ENCODE data around the gene DNAH1. TPM values are rescaled to one million over a fixed set of nuclear protein-coding genes. Genes with fewer than 3 reads are reported as not detected.
A peak's percentile ranks its signal among the peaks of the same experiment; 100 is the strongest.
"Not testable (repeated sequence)": the region's sequence is repeated elsewhere in the genome, so short reads cannot be mapped to it uniquely, and the experiment has no call there.

Gene DNAH1
- total RNA-seq = 8.0 and 8.7 TPM in 2 replicates

DNA sequence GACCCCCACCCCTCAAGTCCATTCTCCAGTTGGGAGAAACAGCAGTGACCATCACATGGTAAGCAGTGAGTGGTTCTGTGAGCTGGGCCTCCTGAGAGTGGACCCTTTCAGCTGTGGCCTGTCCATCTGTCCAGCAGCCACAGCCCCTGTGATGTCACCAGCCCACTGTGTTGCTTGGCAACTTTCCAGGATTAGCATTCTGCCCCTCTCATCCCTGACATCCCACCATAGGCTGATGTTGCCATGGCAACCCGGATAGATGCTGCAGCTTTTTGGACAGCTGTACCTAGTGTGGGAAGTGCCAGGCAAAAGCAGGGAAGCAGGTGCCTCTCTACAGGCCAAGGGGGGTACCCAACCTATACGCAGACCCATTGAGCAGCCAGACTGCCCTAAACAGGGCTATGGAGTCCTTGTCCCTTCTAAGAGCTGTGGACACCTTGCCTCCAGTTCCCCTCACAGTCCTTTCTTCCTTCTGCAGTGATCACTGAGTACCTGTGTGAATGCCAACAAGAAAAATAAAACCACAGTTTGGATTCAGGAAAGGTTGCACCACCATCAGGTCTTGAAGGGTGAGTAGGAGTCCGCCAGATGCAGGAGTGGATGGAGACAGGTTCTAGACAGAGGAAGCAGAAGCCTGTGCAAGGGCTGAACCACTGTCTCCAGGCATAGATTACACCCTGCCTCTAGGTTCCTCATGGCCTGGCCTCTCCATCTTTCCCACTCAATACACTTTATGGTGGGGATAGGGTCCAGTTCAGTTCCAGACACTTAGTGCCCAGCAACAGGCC is at the start of gene DNAH1:
TSS of gene DNAH1 (plus strand) at position 343 of the 788 bp plus-strand sequence. CDS start 6,124 bp downstream, outside the sequence.
- H3K4me1 ChIP-seq (ENCODE audit: insufficient read depth, low read length) = peaks cover 21% of the 10 kb centered on the region
- no peak for TF ChIP-seq CTCF (IDR thresholded peaks at IDR 0.05; ENCODE audit: extremely low read depth, low read depth, low read length)
- no peaks in the 10 kb centered on the region for H3K9me3 ChIP-seq (ENCODE audit: low read depth, low read length)
- H3K79me2 ChIP-seq (ENCODE audit: insufficient read depth, low read length) = no peaks in the 10 kb centered on the region
- H4K20me1 ChIP-seq (ENCODE audit: insufficient read depth, low read length) = no peaks in the 10 kb centered on the region
- peak; percentile 81 for DNase-seq (ENCODE audit: insufficient read length, low spot score, missing footprints)
- H3K36me3 ChIP-seq (ENCODE audit: insufficient read depth, low read length) = no peaks in the 10 kb centered on the region
- H3K4me3 ChIP-seq (ENCODE audit: insufficient read depth, low read length) = peak within 1 kb of the TSS; percentile 68
- H3K27me3 ChIP-seq (ENCODE audit: insufficient read depth, low read length) = peaks cover 9% of the 10 kb centered on the region
- H3K27ac ChIP-seq (ENCODE audit: low read depth, low read length) = no peak within 1 kb of the TSS
- H3K4me2 ChIP-seq (ENCODE audit: insufficient read depth, low read length) = peak within 1 kb of the TSS; percentile 94
- no peak within 1 kb of the TSS for H2AFZ ChIP-seq (ENCODE audit: low read length)

DNA sequence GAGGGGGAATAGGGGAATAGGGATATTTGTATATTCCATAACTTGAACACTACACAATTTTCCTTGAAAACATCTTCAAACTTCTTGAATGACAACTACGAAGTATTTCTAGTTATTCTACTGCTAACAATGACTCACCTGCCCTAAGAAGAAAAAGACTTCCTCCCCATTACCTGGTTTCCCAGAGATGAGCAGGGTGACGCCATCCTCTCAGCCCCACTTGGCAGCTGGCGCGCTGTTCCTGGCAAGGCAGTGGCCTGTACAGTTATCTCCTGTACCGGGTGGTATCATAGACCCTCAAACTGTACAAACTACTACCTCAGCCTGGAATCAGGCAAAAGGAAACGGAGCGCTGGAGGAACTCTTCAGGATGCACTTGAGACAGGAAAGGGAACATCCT is 48.1 kb upstream of the DNAH1 start:
- TF ChIP-seq CTCF (IDR thresholded peaks at IDR 0.05; ENCODE audit: extremely low read depth, low read depth, low read length) = no peak
- no peak overlapping the region for H3K4me2 ChIP-seq (ENCODE audit: insufficient read depth, low read length)
- H3K4me1 ChIP-seq (ENCODE audit: insufficient read depth, low read length) = peaks cover 8% of the 10 kb centered on the region
- H3K27me3 ChIP-seq (ENCODE audit: insufficient read depth, low read length) = no peaks in the 10 kb centered on the region
- no peak overlapping the region for H3K4me3 ChIP-seq (ENCODE audit: insufficient read depth, low read length)
- H3K36me3 ChIP-seq (ENCODE audit: insufficient read depth, low read length) = peaks cover 72% of the 10 kb centered on the region
- H3K79me2 ChIP-seq (ENCODE audit: insufficient read depth, low read length) = peaks cover 94% of the 10 kb centered on the region
- no peak for DNase-seq (ENCODE audit: insufficient read length, low spot score, missing footprints)
- no peak overlapping the region for H3K27ac ChIP-seq (ENCODE audit: low read depth, low read length)
- no peak overlapping the region for H2AFZ ChIP-seq (ENCODE audit: low read length)
- no peaks in the 10 kb centered on the region for H3K9me3 ChIP-seq (ENCODE audit: low read depth, low read length)
- peaks cover 60% of the 10 kb centered on the region for H4K20me1 ChIP-seq (ENCODE audit: insufficient read depth, low read length)

GRCh38 chr3:52269776-52270175 is 46.3 kb upstream of the DNAH1 start:
- H3K36me3 ChIP-seq (ENCODE audit: insufficient read depth, low read length) = peaks cover 54% of the 10 kb centered on the region
- TF ChIP-seq CTCF (IDR thresholded peaks at IDR 0.05; ENCODE audit: extremely low read depth, low read depth, low read length) = no peak
- H4K20me1 ChIP-seq (ENCODE audit: insufficient read depth, low read length) = peaks cover 65% of the 10 kb centered on the region

DNA sequence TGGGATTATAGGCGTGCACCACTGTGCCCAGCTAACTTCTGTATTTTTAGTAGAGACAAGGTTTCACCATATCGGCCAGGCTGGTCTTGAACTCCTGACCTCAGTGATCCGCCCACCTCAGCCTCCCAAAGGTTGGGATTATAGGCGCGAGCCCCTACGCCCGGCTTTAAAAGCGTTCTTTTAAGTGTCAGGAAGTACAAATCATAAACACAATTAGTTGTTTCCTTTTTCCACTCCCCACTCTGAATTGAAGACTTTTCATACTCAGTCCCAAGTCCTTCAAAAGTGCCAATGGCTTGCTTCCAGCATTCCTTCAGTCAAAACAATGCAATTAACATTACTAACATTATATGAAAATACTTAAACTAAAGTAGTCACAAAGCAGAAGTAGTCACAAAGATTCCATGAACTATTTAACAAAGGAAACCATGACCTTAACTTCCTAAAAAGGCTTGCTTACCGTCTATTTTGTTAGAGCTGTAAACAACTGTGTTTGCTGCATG is 45.8 kb upstream of the DNAH1 start:
- Histone ChIP-seq H4K20me1 (ENCODE audit: insufficient read depth, low read length) (peaks cover 65% of the 10 kb centered on the region), H3K4me2 (ENCODE audit: insufficient read depth, low read length) (no peak overlapping the region), H3K27me3 (ENCODE audit: insufficient read depth, low read length) (no peaks in the 10 kb centered on the region), H3K4me3 (ENCODE audit: insufficient read depth, low read length) (no peak overlapping the region), H3K27ac (ENCODE audit: low read depth, low read length) (peak overlapping the region; percentile 17), H3K79me2 (ENCODE audit: insufficient read depth, low read length) (peaks cover 96% of the 10 kb centered on the region), H3K4me1 (ENCODE audit: insufficient read depth, low read length) (peaks cover 8% of the 10 kb centered on the region), H2AFZ (ENCODE audit: low read length) (no peak overlapping the region), H3K9me3 (ENCODE audit: low read depth, low read length) (no peaks in the 10 kb centered on the region), H3K36me3 (ENCODE audit: insufficient read depth, low read length) (peaks cover 51% of the 10 kb centered on the region)
- no peak for DNase-seq (ENCODE audit: insufficient read length, low spot score, missing footprints)
- TF ChIP-seq CTCF (IDR thresholded peaks at IDR 0.05; ENCODE audit: extremely low read depth, low read depth, low read length) = no peak

More at GRCh38 chr3:52269776-52270175, 46.3 kb upstream of the DNAH1 start:
- no peak for DNase-seq (ENCODE audit: insufficient read length, low spot score, missing footprints)
- Histone ChIP-seq H3K4me2 (ENCODE audit: insufficient read depth, low read length) (no peak overlapping the region), H2AFZ (ENCODE audit: low read length) (no peak overlapping the region), H3K79me2 (ENCODE audit: insufficient read depth, low read length) (peaks cover 94% of the 10 kb centered on the region), H3K27ac (ENCODE audit: low read depth, low read length) (no peak overlapping the region), H3K9me3 (ENCODE audit: low read depth, low read length) (no peaks in the 10 kb centered on the region), H3K27me3 (ENCODE audit: insufficient read depth, low read length) (no peaks in the 10 kb centered on the region), H3K4me1 (ENCODE audit: insufficient read depth, low read length) (peaks cover 8% of the 10 kb centered on the region), H3K4me3 (ENCODE audit: insufficient read depth, low read length) (no peak overlapping the region)

DNA sequence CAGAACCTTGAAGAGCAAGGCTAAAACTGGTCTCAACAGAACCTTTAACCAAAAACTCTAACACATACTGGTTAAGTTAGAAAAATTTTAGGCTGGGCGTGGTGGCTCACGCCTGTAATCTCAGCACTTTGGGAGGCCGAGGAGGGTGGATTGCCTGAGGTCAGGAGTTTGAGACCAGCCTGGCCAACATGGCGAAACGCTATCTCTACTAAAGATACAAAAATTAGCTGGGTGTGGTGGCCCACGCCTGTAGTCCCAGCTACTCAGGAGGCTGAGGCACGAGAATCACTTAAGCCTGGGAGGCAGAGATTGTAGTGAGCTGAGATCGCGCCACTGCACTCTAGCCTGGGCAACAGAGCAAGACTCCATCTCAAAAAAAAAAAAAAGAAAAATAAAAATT is 43.9 kb upstream of the DNAH1 start:
- H3K27ac ChIP-seq (ENCODE audit: low read depth, low read length); H3K4me3 ChIP-seq (ENCODE audit: insufficient read depth, low read length); H3K9me3 ChIP-seq (ENCODE audit: low read depth, low read length); H2AFZ ChIP-seq (ENCODE audit: low read length); H3K4me2 ChIP-seq (ENCODE audit: insufficient read depth, low read length); DNase-seq (ENCODE audit: insufficient read length, low spot score, missing footprints); H3K27me3 ChIP-seq (ENCODE audit: insufficient read depth, low read length): not testable (repeated sequence)
- Histone ChIP-seq H3K4me1 (ENCODE audit: insufficient read depth, low read length) (peaks cover 22% of the 10 kb centered on the region), H3K79me2 (ENCODE audit: insufficient read depth, low read length) (peaks cover 99% of the 10 kb centered on the region), H4K20me1 (ENCODE audit: insufficient read depth, low read length) (peaks cover 77% of the 10 kb centered on the region), H3K36me3 (ENCODE audit: insufficient read depth, low read length) (peaks cover 35% of the 10 kb centered on the region)
